Esophagus muscularis mucosa (tissue), 4 donors: Measurements from ENCODE around the gene TTC33. TPM values are rescaled to one million over a fixed set of nuclear protein-coding genes. Genes with fewer than 3 reads are reported as not detected.
"Not testable (repeated sequence)": the region's sequence is repeated elsewhere in the genome, so short reads cannot be mapped to it uniquely, and the experiment has no call there.

Experiments
- DNase-seq: peaks from one replicate; pipeline ENCODE4 v3.0.0-alpha.2; 2017; ENCODE audit errors: extremely low spot score
- H3K27ac ChIP-seq, 4 donors: fragments of 200-600 bp; sonication (generic); replicated peaks in 1 of 4; 1 replicate in 3 of 4; 2 replicates in 1 of 4; pipeline ENCODE4 v1.5.1; 2016 to 2019; ENCODE audit warnings: mild to moderate bottlenecking in 1 of 4
- H3K27me3 ChIP-seq, 4 donors: fragments of 200-600 bp; sonication (generic); one replicate each; pipeline versions ENCODE4 v1.5.1 to v1.6.0; 2016 to 2019
- H3K36me3 ChIP-seq, 4 donors: fragments of 200-600 bp; sonication (generic); one replicate each; pipeline ENCODE4 v1.5.1; 2016 to 2019
- H3K4me1 ChIP-seq, 4 donors: fragments of 200-600 bp; sonication (generic); one replicate each; pipeline ENCODE4 v1.5.1; 2016 to 2019
- H3K4me3 ChIP-seq, 4 donors: fragments of 200-600 bp; sonication (generic); 1 replicate in 2 of 4; 2 replicates in 2 of 4; pipeline ENCODE4 v1.5.1; 2016 to 2019; ENCODE audit warnings: mild to moderate bottlenecking in 4 of 4, moderate library complexity in 1 of 4
- H3K9me3 ChIP-seq, 4 donors: fragments of 200-600 bp; sonication (generic); 1 replicate in 3 of 4; 2 replicates in 1 of 4; pipeline ENCODE4 v1.5.1; 2016 to 2019
- CTCF ChIP-seq, 3 experiments: fragments of 200-600 bp in 2 of 3; fragments of 450-650 bp in 1 of 3; sonication (generic) in 2 of 3; IDR thresholded peaks; one replicate each; pipeline ENCODE4 v1.5.1; 2017 to 2019; ENCODE audit warnings: antibody characterized with exemption in 3 of 3, mild to moderate bottlenecking in 2 of 3, moderate library complexity in 1 of 3
- EP300 ChIP-seq: sonication (generic); formaldehyde crosslinking; IDR thresholded peaks from one replicate; pipeline ENCODE4 v1.6.1; 2017; ENCODE audit warnings: antibody characterized with exemption
- POLR2A ChIP-seq: fragments of 450-650 bp; IDR thresholded peaks from one replicate; pipeline ENCODE4 v1.6.1; 2017; ENCODE audit warnings: antibody characterized with exemption, moderate library complexity, mild to moderate bottlenecking, low read depth
- POLR2AphosphoS5 ChIP-seq, 2 donors: sonication (generic); formaldehyde crosslinking; IDR thresholded peaks; one replicate each; pipeline ENCODE4 v1.6.1; 2017; ENCODE audit warnings: antibody characterized with exemption in 2 of 2
- WGBS: methylation state at CpG from one replicate; pipeline ENCODE4 v1.1.5; 2018; 5-methylcytosine and 5-hydroxymethylcytosine counted together
- intact Hi-C: fragments of 100-400 bp; cut with DNase I; formaldehyde crosslinking; loops from one replicate; pipeline ENCODE4 v1.15.1; 2023
- total RNA-seq, 4 donors: library from RNA; depleted of rRNA; stranded (reverse); fragments of >200 nt; gene quantifications; one replicate each; pipeline versions ENCODE4 v1.1.0 to v1.2.1, GENCODE V29; 2016

Gene TTC33
- total RNA-seq, 4 donors from 2014 or later = 19.1 to 32.7 (median 24.0) TPM

- Histone ChIP-seq H3K36me3 (no peaks in the 10 kb centered on the region), H3K4me1 (peaks cover 6 to 46% (median 35%) of the 10 kb centered on the region in 4 donors), H3K4me3 (peak within 1 kb of the TSS; percentile 96 to 99 (median 98)), H3K27ac (peak within 1 kb of the TSS; percentile 94 to 99 (median 97)), H3K9me3 (no peaks in the 10 kb centered on the region), H3K27me3 (no peaks in the 10 kb centered on the region)
- DNase-seq = peak; percentile 94
- intact Hi-C loops = no loop called here
- WGBS = 0% methylated on average over 18 of the region's 70 CpGs
- TF ChIP-seq POLR2AphosphoS5 (IDR thresholded peaks at IDR 0.05) (peak; percentile 75 to 88), POLR2A (peak; percentile 35), EP300 (no peak), CTCF (IDR thresholded peaks at IDR 0.05) (peak; percentile 55 to 76 (median 62))
These were observed 42.4 kb upstream of the TTC33 start, which contains the start of gene PRKAA1 for GRCh38 chr5:40798012-40798800. Gene PRKAA1 (minus strand): TSS chr5:40798374. CDS start chr5:40798189, 185 bp downstream.

- peak; percentile 94 for DNase-seq
- H3K27ac ChIP-seq = peak overlapping the region; percentile 94 to 99 (median 97)
- H3K36me3 ChIP-seq = no peaks in the 10 kb centered on the region
- no peaks in the 10 kb centered on the region for H3K27me3 ChIP-seq
- TF ChIP-seq POLR2AphosphoS5 (IDR thresholded peaks at IDR 0.05) (no peak), EP300 (no peak), CTCF (IDR thresholded peaks at IDR 0.05) (no peak), POLR2A (no peak)
- peaks cover 6 to 49% (median 39%) of the 10 kb centered on the region in 4 donors for H3K4me1 ChIP-seq
- intact Hi-C loops = no loop called here
- 1% methylated on average over 19 of the region's 56 CpGs for WGBS
- no peaks in the 10 kb centered on the region for H3K9me3 ChIP-seq
- peak overlapping the region; percentile 96 to 99 (median 98) for H3K4me3 ChIP-seq
These were observed 41.7 kb upstream of the TTC33 start for GRCh38 chr5:40797273-40798011.

- Histone ChIP-seq H3K4me3 (peak overlapping the region; percentile 96 to 99 (median 98)), H3K4me1 (peaks cover 14 to 55% (median 46%) of the 10 kb centered on the region in 4 donors), H3K36me3 (no peaks in the 10 kb centered on the region), H3K27me3 (no peaks in the 10 kb centered on the region), H3K27ac (peak overlapping the region; percentile 94 to 99 (median 97)), H3K9me3 (no peaks in the 10 kb centered on the region)
- no peak for DNase-seq
- TF ChIP-seq EP300 = no peak
- peak in 1 of 2 donors; percentile 45 for TF ChIP-seq POLR2AphosphoS5 (IDR thresholded peaks at IDR 0.05)
- TF ChIP-seq POLR2A = no peak
- TF ChIP-seq CTCF (IDR thresholded peaks at IDR 0.05) = no peak
- WGBS = 36% methylated on average over 3 of the region's 3 CpGs
- intact Hi-C loops = no loop called here
These were observed 40.7 kb upstream of the TTC33 start for GRCh38 chr5:40796487-40796889.

GRCh38 chr5:40794877-40795276, 39.1 kb upstream of the TTC33 start:
- H3K27me3 ChIP-seq, H3K27ac ChIP-seq, H3K4me3 ChIP-seq, H3K36me3 ChIP-seq, intact Hi-C loops, H3K9me3 ChIP-seq, DNase-seq: not testable (repeated sequence)
- H3K4me1 ChIP-seq = peaks cover 21 to 65% (median 54%) of the 10 kb centered on the region in 4 donors
- 88% methylated on average over 3 of the region's 3 CpGs for WGBS

GRCh38 chr5:40794340-40794739, 38.6 kb upstream of the TTC33 start:
- intact Hi-C loops, H3K36me3 ChIP-seq, H3K9me3 ChIP-seq, H3K27me3 ChIP-seq, DNase-seq, H3K4me3 ChIP-seq, H3K27ac ChIP-seq: not testable (repeated sequence)
- peaks cover 21 to 65% (median 49%) of the 10 kb centered on the region in 4 donors for H3K4me1 ChIP-seq

GRCh38 chr5:40792691-40793090, 36.9 kb upstream of the TTC33 start:
- H3K4me3 ChIP-seq, DNase-seq, H3K27me3 ChIP-seq, H3K27ac ChIP-seq, intact Hi-C loops, H3K9me3 ChIP-seq, H3K36me3 ChIP-seq: not testable (repeated sequence)
- WGBS = 90% methylated on average over 10 of the region's 10 CpGs
- H3K4me1 ChIP-seq = peaks cover 21 to 60% (median 43%) of the 10 kb centered on the region in 4 donors
